Measurements from ENCODE around the gene SORBS1.

Gene SORBS1

DNA sequence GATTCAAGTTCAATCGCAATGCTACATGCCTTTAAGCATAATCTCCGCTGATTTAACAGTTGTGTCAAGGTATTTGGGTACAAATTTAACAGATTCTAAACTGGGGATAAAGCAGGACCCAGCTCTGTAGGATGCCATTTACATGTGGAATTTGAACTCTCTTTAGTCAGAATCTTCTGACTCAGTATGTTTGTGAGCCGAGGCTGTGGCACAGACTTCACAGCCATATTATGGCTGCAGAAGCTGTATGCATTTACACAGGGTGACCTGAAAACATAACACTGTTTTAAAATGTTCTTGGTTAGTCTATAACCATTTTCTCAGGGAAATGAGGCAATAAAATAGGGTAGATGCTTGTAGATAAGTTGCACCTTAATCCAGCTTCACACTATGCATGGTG is 279.1 kb downstream of the SORBS1 start:
- TF ChIP-seq, protein P1, sequence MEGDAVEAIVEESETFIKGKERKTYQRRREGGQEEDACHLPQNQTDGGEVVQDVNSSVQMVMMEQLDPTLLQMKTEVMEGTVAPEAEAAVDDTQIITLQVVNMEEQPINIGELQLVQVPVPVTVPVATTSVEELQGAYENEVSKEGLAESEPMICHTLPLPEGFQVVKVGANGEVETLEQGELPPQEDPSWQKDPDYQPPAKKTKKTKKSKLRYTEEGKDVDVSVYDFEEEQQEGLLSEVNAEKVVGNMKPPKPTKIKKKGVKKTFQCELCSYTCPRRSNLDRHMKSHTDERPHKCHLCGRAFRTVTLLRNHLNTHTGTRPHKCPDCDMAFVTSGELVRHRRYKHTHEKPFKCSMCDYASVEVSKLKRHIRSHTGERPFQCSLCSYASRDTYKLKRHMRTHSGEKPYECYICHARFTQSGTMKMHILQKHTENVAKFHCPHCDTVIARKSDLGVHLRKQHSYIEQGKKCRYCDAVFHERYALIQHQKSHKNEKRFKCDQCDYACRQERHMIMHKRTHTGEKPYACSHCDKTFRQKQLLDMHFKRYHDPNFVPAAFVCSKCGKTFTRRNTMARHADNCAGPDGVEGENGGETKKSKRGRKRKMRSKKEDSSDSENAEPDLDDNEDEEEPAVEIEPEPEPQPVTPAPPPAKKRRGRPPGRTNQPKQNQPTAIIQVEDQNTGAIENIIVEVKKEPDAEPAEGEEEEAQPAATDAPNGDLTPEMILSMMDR (IDR thresholded peaks at IDR 0.05; ENCODE audit: extremely low read depth, insufficient read depth, missing control alignments): no peak
- in situ Hi-C loops (cut with MboI; ENCODE audit: low pct_unique_long_range_greater_than_20kb, low sequenced_read_pairs, unreplicated experiment): no loop called here
- DNase-seq (ENCODE audit: low spot score): no peak

DNA sequence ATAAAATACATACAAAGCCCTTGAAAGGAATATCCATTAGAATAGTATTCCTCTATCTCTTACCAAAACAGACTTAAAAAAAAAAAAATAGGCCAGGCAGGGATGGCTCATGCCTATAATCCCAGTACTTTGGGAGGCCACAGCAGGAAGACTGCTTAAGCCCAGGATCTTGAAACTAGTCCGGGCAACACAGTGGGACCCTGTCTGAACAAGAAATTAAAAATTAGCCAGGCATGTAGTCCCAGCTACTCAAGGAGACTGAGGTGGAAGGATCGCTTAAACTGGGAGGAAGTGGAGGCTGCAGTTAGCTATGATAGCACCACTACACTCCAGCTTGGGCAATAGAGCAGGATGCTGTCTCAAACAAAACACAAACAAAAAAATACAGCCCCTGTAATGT is 280.0 kb downstream of the SORBS1 start:
- DNase-seq (ENCODE audit: low spot score): no peak
- in situ Hi-C loops (cut with MboI; ENCODE audit: low pct_unique_long_range_greater_than_20kb, low sequenced_read_pairs, unreplicated experiment): no loop called here
- TF ChIP-seq, protein P1 (IDR thresholded peaks at IDR 0.05; ENCODE audit: extremely low read depth, insufficient read depth, missing control alignments): no peak

DNA sequence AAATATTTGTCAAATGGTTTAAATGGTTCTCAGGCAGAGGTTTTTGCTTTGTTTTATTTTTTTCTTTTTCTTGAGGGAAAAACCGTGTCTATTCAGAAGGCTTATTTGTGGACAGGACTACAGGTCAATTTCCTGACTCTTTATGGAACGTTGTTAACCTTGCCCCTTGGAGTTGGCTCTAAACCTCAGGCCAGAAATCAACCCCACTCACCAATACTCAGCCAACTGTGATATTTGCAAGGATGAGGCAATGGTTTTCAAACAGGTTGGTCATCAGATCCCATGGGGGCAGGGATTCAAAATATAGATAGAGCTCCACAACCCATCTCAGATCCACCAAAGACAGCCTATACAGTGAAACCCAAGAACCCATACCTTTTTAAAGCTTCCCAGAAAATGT is 280.5 kb downstream of the SORBS1 start:
- DNase-seq (ENCODE audit: low spot score): no peak
- in situ Hi-C loops (cut with MboI; ENCODE audit: low pct_unique_long_range_greater_than_20kb, low sequenced_read_pairs, unreplicated experiment): no loop called here
- TF ChIP-seq, protein P1 (IDR thresholded peaks at IDR 0.05; ENCODE audit: extremely low read depth, insufficient read depth, missing control alignments): no peak

DNA sequence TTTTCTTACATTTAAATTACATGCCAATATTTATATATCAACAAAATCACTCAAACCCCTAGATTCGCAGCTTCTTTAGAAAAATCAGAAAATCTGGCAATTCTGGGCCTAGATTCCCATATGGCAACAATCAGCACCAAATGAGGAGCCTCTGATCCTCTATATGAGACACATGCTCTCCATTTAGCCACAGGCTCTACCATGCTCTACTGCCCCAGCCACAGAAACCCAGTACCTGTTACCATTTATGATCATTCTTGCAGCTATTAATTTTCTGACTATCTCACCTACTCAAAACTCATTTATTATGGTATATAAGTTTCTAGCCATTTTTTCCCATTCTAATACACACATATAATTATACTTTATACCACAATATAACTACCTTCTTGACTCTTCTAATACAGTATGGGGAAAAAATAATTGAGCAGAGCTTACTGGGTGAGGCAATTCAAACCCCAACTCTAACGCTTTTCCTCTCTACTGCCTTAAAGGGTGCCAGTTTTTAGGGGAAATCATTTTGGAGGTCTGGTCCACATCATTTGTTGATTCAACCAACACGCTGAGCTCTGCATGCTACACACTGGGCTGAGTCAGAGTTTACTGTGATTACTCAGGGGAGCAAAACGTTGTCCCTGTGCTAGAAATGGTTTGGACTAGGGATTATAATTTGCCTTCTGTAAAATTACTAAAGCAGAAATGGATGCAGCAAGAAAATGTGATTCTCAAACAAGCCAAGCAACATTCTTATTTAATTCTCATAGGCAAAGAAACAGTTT is 281.9 kb downstream of the SORBS1 start:
- in situ Hi-C loops (cut with MboI; ENCODE audit: low pct_unique_long_range_greater_than_20kb, low sequenced_read_pairs, unreplicated experiment): no loop called here

DNA sequence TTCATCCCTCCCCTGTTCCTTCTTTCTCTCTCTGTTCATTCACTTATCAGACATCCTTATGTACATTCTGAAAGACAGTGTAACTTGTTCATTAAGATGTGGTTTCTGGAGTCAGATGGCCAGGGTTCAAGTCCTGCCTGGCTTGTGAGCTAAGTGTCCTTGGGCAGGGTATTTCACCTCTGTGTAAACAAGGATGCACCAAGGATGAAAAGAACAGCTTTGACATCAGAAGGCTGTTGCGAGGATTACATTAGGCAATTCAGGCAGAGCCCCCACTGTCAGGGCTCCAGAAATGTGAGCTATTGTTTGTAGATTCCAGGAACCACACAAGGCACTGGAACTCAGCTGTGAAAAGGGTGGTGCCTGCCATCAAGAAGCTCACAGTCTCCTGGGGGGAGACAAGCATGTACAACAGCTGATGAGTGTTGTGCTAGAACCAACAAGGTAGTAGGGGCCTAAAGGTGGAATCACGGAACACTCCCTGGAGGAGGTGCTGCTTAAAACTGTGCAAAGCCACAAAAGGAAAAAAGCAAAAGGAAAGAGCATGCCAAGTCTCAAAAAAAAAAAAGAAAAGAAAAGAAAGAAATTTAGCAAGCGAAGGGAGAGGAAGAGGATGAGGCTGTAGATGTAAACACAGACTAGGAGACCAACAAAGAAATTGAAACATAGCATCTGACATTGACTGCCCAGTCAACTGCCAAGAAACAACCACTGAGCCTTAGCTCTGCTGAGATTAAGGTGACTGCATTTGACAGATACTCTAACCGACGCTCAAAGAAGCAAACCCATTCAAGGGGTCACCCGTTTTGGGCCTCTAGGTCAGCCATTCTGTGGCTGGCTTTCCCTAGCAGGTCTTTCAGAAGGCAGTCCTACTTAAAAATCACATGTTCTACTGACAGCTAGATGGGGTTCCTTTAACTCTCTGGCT is 282.8 kb downstream of the SORBS1 start:
- TF ChIP-seq, protein P1 (IDR thresholded peaks at IDR 0.05; ENCODE audit: extremely low read depth, insufficient read depth, missing control alignments): no peak
- in situ Hi-C loops (cut with MboI; ENCODE audit: low pct_unique_long_range_greater_than_20kb, low sequenced_read_pairs, unreplicated experiment): no loop called here
- DNase-seq (ENCODE audit: low spot score): no peak

More for the DNA sequence above, 281.9 kb downstream of the SORBS1 start:
- TF ChIP-seq, protein P1 (IDR thresholded peaks at IDR 0.05; ENCODE audit: extremely low read depth, insufficient read depth, missing control alignments): no peak
- no peak for DNase-seq (ENCODE audit: low spot score)

DNA sequence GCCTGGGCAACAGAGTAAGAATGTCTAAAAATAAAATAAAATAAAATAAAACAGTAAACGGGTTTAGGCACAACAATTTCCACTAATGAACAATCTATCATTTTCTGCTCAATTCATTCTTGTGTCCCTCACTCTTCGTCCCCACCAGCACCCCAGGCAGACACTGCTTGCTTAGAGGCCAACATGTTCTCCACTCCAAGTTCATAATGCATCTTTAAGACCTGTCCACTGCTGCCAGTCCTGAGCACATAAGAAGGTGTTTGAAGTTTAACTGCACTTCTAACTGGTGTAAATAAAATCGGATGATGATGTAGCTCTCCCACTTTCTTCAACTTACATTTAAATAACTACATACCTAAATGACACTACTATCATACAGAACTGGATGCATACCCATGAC is 283.6 kb downstream of the SORBS1 start:
- TF ChIP-seq, protein P1 (IDR thresholded peaks at IDR 0.05; ENCODE audit: extremely low read depth, insufficient read depth, missing control alignments): no peak
- in situ Hi-C loops (cut with MboI; ENCODE audit: low pct_unique_long_range_greater_than_20kb, low sequenced_read_pairs, unreplicated experiment): no loop called here
- DNase-seq (ENCODE audit: low spot score): no peak

Measured in GM13977 (cell line).